NT2/D1 (cell line): Measurements from ENCODE around the gene FBLN7.
A peak's percentile ranks its signal among the peaks of the same experiment; 100 is the strongest.

Experiments used
- DNase-seq: peaks from one replicate; pipeline ENCODE4 v3.0.0-alpha.2; 2011; ENCODE audit warnings: low read depth, low spot score
- H3K27me3 ChIP-seq: 2 replicates; pipeline ENCODE4 v1.6.0; 2011; ENCODE audit warnings: mild to moderate bottlenecking; ENCODE audit not compliant: insufficient read length, insufficient read depth
- H3K36me3 ChIP-seq: 2 replicates; pipeline ENCODE4 v1.6.1; 2011; ENCODE audit warnings: mild to moderate bottlenecking, low read length, mixed read lengths; ENCODE audit not compliant: insufficient read depth, insufficient read length
- H3K4me1 ChIP-seq: 2 replicates; pipeline ENCODE4 v1.5.1; 2011; ENCODE audit not compliant: insufficient read depth, insufficient read length
- H3K4me3 ChIP-seq: 2 replicates; pipeline ENCODE4 v1.5.1; 2011; ENCODE audit warnings: low read depth; ENCODE audit not compliant: insufficient read length
- H3K9ac ChIP-seq: 2 replicates; pipeline ENCODE4 v1.6.0; 2011; ENCODE audit warnings: low read depth; ENCODE audit not compliant: insufficient read length
- H3K9me3 ChIP-seq: 2 replicates; pipeline ENCODE4 v1.5.1; 2011; ENCODE audit warnings: mild to moderate bottlenecking, low read length; ENCODE audit not compliant: insufficient read depth
- SUZ12 ChIP-seq: IDR thresholded peaks from 2 replicates; pipeline ENCODE4 v1.6.1; 2011; ENCODE audit not compliant: insufficient read length, insufficient read depth; ENCODE audit errors: extremely low read depth
- YY1 ChIP-seq: IDR thresholded peaks from 2 replicates; pipeline ENCODE4 v1.6.1; 2011; ENCODE audit not compliant: insufficient read length, insufficient read depth
- ZNF274 ChIP-seq: IDR thresholded peaks from 2 replicates; pipeline ENCODE4 v1.6.1; 2011; ENCODE audit warnings: mild to moderate bottlenecking, low read depth, low read length

FBLN7 gene

DNA sequence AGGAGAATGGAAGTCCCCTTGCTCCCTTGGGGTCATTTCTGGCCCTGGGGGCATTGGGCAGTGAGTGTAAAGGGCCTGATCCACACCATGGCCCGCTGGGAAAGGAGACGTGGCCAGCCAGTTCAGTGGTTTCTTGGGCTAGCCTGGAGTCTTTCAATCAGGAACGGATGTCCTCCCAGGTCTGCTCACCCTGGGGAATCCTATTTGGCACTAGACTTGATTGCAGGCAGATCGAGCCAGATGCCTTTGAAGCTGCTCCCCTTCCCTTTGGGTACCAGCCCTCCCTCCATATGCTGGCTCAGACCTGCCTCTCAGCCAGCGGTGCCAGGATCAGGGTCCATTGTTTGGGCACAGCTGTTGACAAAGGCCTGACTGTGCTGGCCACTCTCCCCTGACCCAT lies 11.0 kb downstream of the FBLN7 start:
- H3K9ac ChIP-seq, result no peak overlapping the region
- H3K4me1 ChIP-seq, result peaks cover 5% of the 10 kb centered on the region
- no peak for DNase-seq
- H3K27me3 ChIP-seq, result no peaks in the 10 kb centered on the region
- no peaks in the 10 kb centered on the region for H3K36me3 ChIP-seq
- TF ChIP-seq YY1 (no peak), SUZ12 (no peak)
- no peak overlapping the region for H3K4me3 ChIP-seq
- H3K9me3 ChIP-seq, result no peaks in the 10 kb centered on the region

DNA sequence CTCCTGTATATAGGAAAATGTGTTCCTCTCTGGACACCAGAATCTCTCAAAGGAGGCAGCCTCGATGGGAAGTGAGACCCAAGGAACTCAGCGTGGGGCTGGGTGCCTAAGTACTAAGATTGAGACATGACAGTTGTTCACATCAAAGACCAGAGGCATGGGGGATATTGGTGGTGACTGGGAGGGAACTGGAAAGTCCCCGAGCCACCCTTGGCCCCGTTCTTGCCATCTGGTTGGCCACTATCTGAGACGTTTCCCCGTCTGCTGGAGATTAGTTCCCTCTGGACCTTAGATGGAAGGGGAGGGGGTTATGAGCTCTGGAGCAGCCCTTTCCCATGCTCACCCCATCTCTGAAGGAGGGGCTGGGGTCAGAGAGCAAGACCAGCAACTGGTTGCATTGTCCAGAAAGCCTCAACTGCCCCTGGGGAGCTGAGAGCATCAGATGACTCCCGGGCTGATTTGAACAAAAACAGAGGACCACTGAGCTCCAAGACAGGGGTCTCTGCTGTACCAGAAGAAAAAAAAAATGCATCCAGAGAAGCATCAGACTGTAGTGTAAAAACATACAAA lies 11.8 kb downstream of the FBLN7 start:
- no peak overlapping the region for H3K4me3 ChIP-seq
- no peaks in the 10 kb centered on the region for H3K9me3 ChIP-seq
- no peaks in the 10 kb centered on the region for H3K36me3 ChIP-seq
- H3K9ac ChIP-seq, result no peak overlapping the region
- TF ChIP-seq YY1 (no peak), SUZ12 (no peak), ZNF274 (no peak)
- H3K27me3 ChIP-seq, result no peaks in the 10 kb centered on the region
- no peak for DNase-seq
- peaks cover 5% of the 10 kb centered on the region for H3K4me1 ChIP-seq

DNA sequence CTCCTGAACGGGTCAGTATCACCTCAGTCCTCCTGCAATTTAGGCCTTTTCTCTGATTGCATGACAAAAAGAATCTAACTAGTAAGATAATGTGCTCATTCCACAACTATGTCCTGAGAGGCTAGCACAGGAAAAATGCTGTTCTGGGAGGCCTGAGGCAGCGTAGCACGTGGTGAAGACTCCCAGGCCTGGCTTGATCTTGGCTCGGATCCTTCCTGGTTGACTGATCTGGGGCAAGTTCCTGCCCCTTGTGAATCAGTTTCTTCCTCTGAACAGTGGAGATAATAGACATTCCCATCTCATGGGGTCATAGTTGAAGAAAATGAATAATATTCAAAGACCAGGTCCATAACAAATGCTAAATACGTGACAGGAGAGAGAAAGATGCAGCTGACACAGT lies 12.3 kb downstream of the FBLN7 start:
- Histone ChIP-seq H3K9ac (no peak overlapping the region), H3K4me3 (no peak overlapping the region), H3K27me3 (no peaks in the 10 kb centered on the region), H3K9me3 (no peaks in the 10 kb centered on the region), H3K4me1 (peaks cover 6% of the 10 kb centered on the region), H3K36me3 (no peaks in the 10 kb centered on the region)
- DNase-seq, result peak; percentile 39
- no peak for TF ChIP-seq YY1
- no peak for TF ChIP-seq SUZ12
- TF ChIP-seq ZNF274, result no peak

DNA sequence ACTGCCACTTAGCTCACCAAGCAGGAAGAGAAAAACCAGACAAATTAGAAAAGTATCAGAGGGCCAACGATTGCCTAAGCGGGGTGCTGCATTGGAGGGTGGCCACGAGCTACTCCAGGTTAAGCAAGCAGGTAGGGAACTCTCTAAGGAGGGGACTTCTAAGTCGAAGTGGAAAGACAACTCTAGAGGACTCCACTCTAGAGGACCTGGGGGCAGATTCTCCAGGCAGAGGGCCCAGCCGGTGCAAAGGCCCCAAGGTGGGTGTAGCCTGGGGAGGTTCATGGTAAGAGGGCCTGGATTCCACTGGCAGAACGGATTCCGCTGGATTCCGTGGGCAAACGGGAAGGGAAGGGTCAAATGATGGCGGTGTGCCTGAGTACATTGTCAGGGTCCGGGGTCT lies 12.7 kb downstream of the FBLN7 start:
- TF ChIP-seq YY1, result no peak
- no peak for TF ChIP-seq ZNF274
- TF ChIP-seq SUZ12, result no peak
- H3K4me1 ChIP-seq, result peaks cover 10% of the 10 kb centered on the region
- no peaks in the 10 kb centered on the region for H3K36me3 ChIP-seq
- no peak overlapping the region for H3K4me3 ChIP-seq
- no peaks in the 10 kb centered on the region for H3K9me3 ChIP-seq
- no peak overlapping the region for H3K9ac ChIP-seq
- no peak for DNase-seq
- H3K27me3 ChIP-seq, result no peaks in the 10 kb centered on the region

DNA sequence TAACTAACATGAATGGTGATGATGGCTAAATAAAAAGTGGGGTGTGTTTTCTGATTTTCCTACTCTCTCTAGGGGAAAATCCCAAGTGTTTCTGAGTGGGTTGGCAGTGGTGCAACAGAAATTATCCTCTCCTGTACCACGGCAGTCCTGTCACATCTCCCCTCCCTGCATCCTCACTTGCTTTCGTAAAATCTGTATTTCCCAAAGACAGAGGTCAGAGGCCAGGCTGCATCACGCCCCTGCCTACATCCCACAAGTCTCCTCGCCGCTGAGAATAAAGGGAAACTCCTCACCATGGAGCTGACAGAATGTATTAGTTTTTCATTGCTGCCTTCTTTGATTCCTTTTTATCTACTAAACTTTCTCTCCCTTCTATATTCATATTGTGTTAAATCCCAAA lies 13.1 kb downstream of the FBLN7 start:
- Histone ChIP-seq H3K9me3 (no peaks in the 10 kb centered on the region), H3K36me3 (no peaks in the 10 kb centered on the region), H3K27me3 (no peaks in the 10 kb centered on the region), H3K4me3 (no peak overlapping the region), H3K4me1 (peaks cover 10% of the 10 kb centered on the region), H3K9ac (no peak overlapping the region)
- TF ChIP-seq ZNF274 (no peak), SUZ12 (no peak), YY1 (no peak)
- no peak for DNase-seq

DNA sequence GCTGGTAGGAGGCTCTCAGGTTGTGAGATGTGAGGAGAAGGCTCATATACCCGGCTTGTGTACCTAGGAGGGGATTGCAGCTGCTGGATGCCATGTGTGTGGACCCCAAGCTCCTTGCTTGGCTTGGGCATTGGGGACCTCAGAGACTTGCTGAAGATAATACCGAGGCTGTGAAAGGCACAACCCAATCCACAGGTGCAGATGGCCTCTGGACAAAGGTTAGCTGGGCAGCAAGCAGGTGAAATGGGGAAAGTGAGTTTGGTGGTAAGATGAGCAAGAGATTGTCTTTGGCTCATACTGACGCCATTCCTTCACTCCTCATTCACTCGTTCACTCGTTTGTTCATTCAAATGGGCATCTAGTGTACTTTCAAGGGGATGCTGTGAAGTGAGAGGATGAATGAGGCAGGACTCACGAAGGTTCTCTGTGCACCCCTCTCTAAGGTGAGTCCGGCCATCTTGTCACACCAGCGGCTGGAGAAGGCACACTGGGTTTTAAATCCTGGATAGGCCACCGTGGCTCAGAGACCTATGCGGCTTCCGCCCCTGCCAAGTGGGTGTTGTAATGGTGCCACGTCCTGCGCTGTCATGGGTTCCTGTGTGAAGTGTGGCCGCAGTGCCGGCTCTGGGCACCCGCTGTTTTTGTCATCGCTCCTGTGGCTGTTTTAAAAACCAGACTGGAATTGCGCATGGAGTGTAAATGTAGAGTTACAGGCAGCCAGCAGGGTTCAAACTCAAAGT lies 13.7 kb downstream of the FBLN7 start:
- Histone ChIP-seq H3K4me3 (no peak overlapping the region), H3K36me3 (no peaks in the 10 kb centered on the region), H3K27me3 (no peaks in the 10 kb centered on the region), H3K9ac (no peak overlapping the region), H3K9me3 (no peaks in the 10 kb centered on the region), H3K4me1 (peaks cover 10% of the 10 kb centered on the region)
- DNase-seq, result no peak
- TF ChIP-seq ZNF274, result no peak
- TF ChIP-seq YY1, result no peak
- TF ChIP-seq SUZ12, result no peak

DNA sequence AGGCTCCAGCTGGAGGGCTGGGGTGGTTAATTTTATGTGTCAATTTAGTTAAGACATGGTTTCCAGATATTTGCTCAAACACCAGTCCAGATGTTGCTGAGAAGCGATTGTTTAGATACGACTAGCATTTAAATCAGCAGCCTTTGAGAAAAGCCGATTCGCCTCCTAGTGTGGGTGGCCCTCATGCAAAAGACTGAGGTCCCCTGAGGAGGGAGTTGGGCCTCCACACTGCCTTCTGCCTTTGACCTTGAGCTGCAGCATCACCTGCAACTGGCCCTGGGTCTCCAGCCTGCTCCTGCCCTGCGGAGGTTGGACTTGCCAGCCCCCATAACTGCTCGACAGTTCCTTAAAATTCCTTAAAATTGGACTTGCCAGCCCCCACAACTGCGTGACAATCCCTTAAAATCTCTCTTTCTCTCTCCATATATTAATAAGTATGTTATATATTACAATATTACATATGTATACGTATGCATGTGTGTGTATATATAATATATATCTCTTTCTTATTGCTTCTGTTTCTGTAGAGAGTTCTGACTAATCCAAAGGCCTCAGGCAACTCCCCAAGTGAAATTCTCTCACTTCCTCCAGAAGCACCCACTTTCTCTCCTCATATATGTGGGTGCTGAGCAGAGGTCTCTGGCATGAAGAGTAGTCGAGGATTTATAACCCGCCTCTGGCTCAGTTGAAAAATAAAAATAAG lies 14.4 kb downstream of the FBLN7 start:
- H3K4me1 ChIP-seq, result peaks cover 10% of the 10 kb centered on the region
- no peak for DNase-seq

More for the DNA sequence above, 14.4 kb downstream of the FBLN7 start:
- Histone ChIP-seq H3K27me3 (no peaks in the 10 kb centered on the region), H3K9ac (no peak overlapping the region), H3K9me3 (no peaks in the 10 kb centered on the region), H3K36me3 (no peaks in the 10 kb centered on the region), H3K4me3 (no peak overlapping the region)
- TF ChIP-seq SUZ12 (no peak), YY1 (no peak), ZNF274 (no peak)
